ENCODE measurements around the gene CAGE1.

DNA sequence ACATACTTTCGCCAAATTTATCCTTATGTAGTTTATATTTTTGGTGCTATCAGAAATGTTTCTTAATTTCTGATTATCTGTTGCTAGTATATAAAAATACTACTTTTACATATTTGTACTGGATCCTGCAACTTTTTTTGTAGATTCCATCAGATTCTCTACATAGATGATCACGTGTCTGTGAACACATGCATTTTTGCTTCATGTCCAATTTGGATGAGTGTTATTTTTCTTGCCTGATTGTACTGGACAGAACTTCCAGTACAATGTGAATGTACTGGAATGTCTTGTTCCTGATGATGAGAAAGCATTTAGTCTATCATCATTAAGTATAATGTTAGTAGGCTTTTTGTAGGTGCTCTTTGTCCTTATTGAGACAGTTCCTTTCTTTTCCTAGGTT is 51.5 kb downstream of the CAGE1 start:
- TF ChIP-seq, protein P1, sequence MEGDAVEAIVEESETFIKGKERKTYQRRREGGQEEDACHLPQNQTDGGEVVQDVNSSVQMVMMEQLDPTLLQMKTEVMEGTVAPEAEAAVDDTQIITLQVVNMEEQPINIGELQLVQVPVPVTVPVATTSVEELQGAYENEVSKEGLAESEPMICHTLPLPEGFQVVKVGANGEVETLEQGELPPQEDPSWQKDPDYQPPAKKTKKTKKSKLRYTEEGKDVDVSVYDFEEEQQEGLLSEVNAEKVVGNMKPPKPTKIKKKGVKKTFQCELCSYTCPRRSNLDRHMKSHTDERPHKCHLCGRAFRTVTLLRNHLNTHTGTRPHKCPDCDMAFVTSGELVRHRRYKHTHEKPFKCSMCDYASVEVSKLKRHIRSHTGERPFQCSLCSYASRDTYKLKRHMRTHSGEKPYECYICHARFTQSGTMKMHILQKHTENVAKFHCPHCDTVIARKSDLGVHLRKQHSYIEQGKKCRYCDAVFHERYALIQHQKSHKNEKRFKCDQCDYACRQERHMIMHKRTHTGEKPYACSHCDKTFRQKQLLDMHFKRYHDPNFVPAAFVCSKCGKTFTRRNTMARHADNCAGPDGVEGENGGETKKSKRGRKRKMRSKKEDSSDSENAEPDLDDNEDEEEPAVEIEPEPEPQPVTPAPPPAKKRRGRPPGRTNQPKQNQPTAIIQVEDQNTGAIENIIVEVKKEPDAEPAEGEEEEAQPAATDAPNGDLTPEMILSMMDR (IDR thresholded peaks at IDR 0.05; ENCODE audit: low read length): no peak
- TF ChIP-seq EZH2 (IDR thresholded peaks at IDR 0.05; ENCODE audit: borderline replicate concordance, low read length): no peak

All from OCI-LY1 (cell line).